Ovary (tissue), 9 donors: ENCODE measurements around the gene ST6GALNAC6. TPM values are rescaled to one million over a fixed set of nuclear protein-coding genes. Genes with fewer than 3 reads are reported as not detected.
A peak's percentile ranks its signal among the peaks of the same experiment; 100 is the strongest.

Experiments
- DNase-seq, 5 donors: peaks; one replicate each; pipeline ENCODE4 v3.0.0-alpha.2; 2019 to 2020
- H3K27ac ChIP-seq, 2 donors: fragments of 200-600 bp; one replicate each; pipeline versions ENCODE4 v1.5.1 to v1.8.0; 2019 to 2022
- H3K27me3 ChIP-seq: fragments of 200-600 bp; one replicate; pipeline ENCODE4 v1.8.0; 2022
- H3K36me3 ChIP-seq: fragments of 200-600 bp; sonication (generic); one replicate; pipeline ENCODE4 v1.5.1; 2019
- H3K4me1 ChIP-seq: one replicate; pipeline ENCODE4 v1.8.1; 2013; ENCODE audit warnings: mild to moderate bottlenecking, moderate library complexity; ENCODE audit not compliant: insufficient read depth
- H3K4me3 ChIP-seq: fragments of 200-600 bp; sonication (generic); one replicate; pipeline ENCODE4 v1.5.1; 2017
- H3K9me3 ChIP-seq, 2 donors: fragments of 200-600 bp in 1 of 2; sonication (generic) in 1 of 2; one replicate each; pipeline versions ENCODE4 v1.5.1 to v1.8.1; 2013 to 2019; ENCODE audit warnings: mild to moderate bottlenecking in 1 of 2, moderate library complexity in 1 of 2
- CTCF ChIP-seq, 3 donors: fragments of 450-650 bp in 2 of 3; fragments of 200-600 bp in 1 of 3; IDR thresholded peaks; one replicate each; pipeline versions ENCODE4 v1.5.1 to v1.8.0; 2016 to 2022; ENCODE audit warnings: antibody characterized with exemption in 3 of 3, mild to moderate bottlenecking in 1 of 3
- EP300 ChIP-seq: sonication (generic); formaldehyde crosslinking; IDR thresholded peaks from one replicate; pipeline ENCODE4 v1.6.1; 2017; ENCODE audit warnings: antibody characterized with exemption
- POLR2A ChIP-seq: fragments of 450-650 bp; IDR thresholded peaks from one replicate; pipeline ENCODE4 v1.6.1; 2017; ENCODE audit warnings: antibody characterized with exemption, mild to moderate bottlenecking, moderate library complexity
- WGBS, 3 donors: extraction: QIAGEN DNeasy Blood & Tissue Kit in 1 of 3; methylation state at CpG; one replicate each; pipeline versions ENCODE4 v1.1.5 to v1.1.7; 2013 to 2017; 5-methylcytosine and 5-hydroxymethylcytosine counted together
- intact Hi-C, 4 donors: fragments of 100-400 bp; cut with DNase I; formaldehyde crosslinking; loops; one replicate each; pipeline versions ENCODE4 v1.11.0 to v1.15.1; 2022 to 2023
- polyA plus RNA-seq, 2 donors: library from polyadenylated mRNA; stranded (reverse); fragments of 200-250 nt in 1 of 2; fragments of 350-450 nt in 1 of 2; fragmentation: Illumina TruSeq in 1 of 2; extraction: RNeasy Lipid Tissue Mini Kit (QIAGEN cat#74804) in 1 of 2; gene quantifications; one replicate each; pipeline ENCODE4 v1.2.3, GENCODE V29; 2013 to 2014
- total RNA-seq, 7 donors: library from RNA; depleted of rRNA in 2 of 7; stranded (reverse); fragments of >200 nt in 2 of 7; fragmentation: NEBNext Ultra II Directional in 3 of 7; extraction: Animal tissue kit (Norgen Biotek cat#: 25700) in 3 of 7; gene quantifications; one replicate each; pipeline versions ENCODE4 v1.1.0 to v1.2.4, GENCODE V29; 2016 to 2023
- donor health status: DM: no; HTN: no; CAD: no; lungs with moderate emphysema.
- donor health status: DM: no; HTN: no; CAD: no.
- donor health status: Bipolar disorder and iron deficiency.
- donor health status: DM: yes; HTN: yes; CAD: no.
- donor health status: DM: no; HTN: no; CAD: no.
- donor health status: DM: yes; HTN: yes; CAD: no.

The ST6GALNAC6 gene
- total and polyA plus RNA-seq, 9 donors: 52.5 to 145 (median 111) TPM

- Histone ChIP-seq H3K27ac (no peak overlapping the region), H3K4me1 (peaks cover 4% of the 10 kb centered on the region), H3K4me3 (no peak overlapping the region), H3K36me3 (no peaks in the 10 kb centered on the region), H3K27me3 (no peaks in the 10 kb centered on the region), H3K9me3 (no peaks in the 10 kb centered on the region)
- WGBS, 3 donors: 95 to 96% (median 96%) methylated on average over 11 of the region's 11 CpGs
- TF ChIP-seq EP300 (no peak), CTCF (IDR thresholded peaks at IDR 0.05) (no peak), POLR2A (no peak)
- peak in 1 of 5 donors; percentile 29 for DNase-seq
- intact Hi-C loops: no loop called here
Observed at GRCh38 chr9:127913682-127914081, 14.3 kb upstream of the ST6GALNAC6 start.

GRCh38 chr9:127912882-127913281 is 13.5 kb upstream of the ST6GALNAC6 start:
- H3K27me3 ChIP-seq: no peaks in the 10 kb centered on the region
- intact Hi-C loops: no loop called here
- DNase-seq: peak in 1 of 5 donors; percentile 34
- no peak overlapping the region for H3K4me3 ChIP-seq
- 88 to 94% (median 92%) methylated on average over 5 of the region's 5 CpGs for WGBS, 3 donors
- H3K4me1 ChIP-seq: peaks cover 4% of the 10 kb centered on the region
- TF ChIP-seq CTCF (IDR thresholded peaks at IDR 0.05): no peak
- H3K36me3 ChIP-seq: no peaks in the 10 kb centered on the region
- no peaks in the 10 kb centered on the region for H3K9me3 ChIP-seq
- H3K27ac ChIP-seq: no peak overlapping the region

GRCh38 chr9:127912296-127912695 is 12.9 kb upstream of the ST6GALNAC6 start:
- TF ChIP-seq CTCF (IDR thresholded peaks at IDR 0.05): no peak
- no peak for TF ChIP-seq POLR2A
- no peak for TF ChIP-seq EP300
- 92 to 94% (median 93%) methylated on average over 31 of the region's 31 CpGs for WGBS, 3 donors
- no peak overlapping the region for H3K27ac ChIP-seq
- peaks cover 4% of the 10 kb centered on the region for H3K4me1 ChIP-seq
- no peaks in the 10 kb centered on the region for H3K27me3 ChIP-seq
- DNase-seq: peak in 1 of 5 donors; percentile 35
- no peaks in the 10 kb centered on the region for H3K36me3 ChIP-seq
- intact Hi-C loops: no loop called here
- H3K9me3 ChIP-seq: no peaks in the 10 kb centered on the region
- H3K4me3 ChIP-seq: no peak overlapping the region

GRCh38 chr9:127910613-127911205 is 11.3 kb upstream of the ST6GALNAC6 start:
- 58 to 59% (median 58%) methylated on average over 6 of the region's 6 CpGs for WGBS, 3 donors
- H3K4me1 ChIP-seq: peaks cover 4% of the 10 kb centered on the region
- H3K9me3 ChIP-seq: no peaks in the 10 kb centered on the region
- H3K27ac ChIP-seq: peak overlapping the region in 1 of 2 donors; percentile 12
- no peaks in the 10 kb centered on the region for H3K36me3 ChIP-seq
- no peak for TF ChIP-seq EP300
- no peak for TF ChIP-seq POLR2A
- no peak for DNase-seq
- H3K4me3 ChIP-seq: no peak overlapping the region
- H3K27me3 ChIP-seq: no peaks in the 10 kb centered on the region
- intact Hi-C loops: no loop called here

- Histone ChIP-seq H3K27ac (peak overlapping the region in 1 of 2 donors; percentile 12), H3K27me3 (no peaks in the 10 kb centered on the region), H3K4me3 (no peak overlapping the region), H3K36me3 (no peaks in the 10 kb centered on the region), H3K4me1 (peaks cover 8% of the 10 kb centered on the region), H3K9me3 (no peaks in the 10 kb centered on the region)
- 83 to 90% (median 86%) methylated on average over 17 of the region's 17 CpGs for WGBS, 3 donors
- TF ChIP-seq EP300: no peak
- TF ChIP-seq CTCF (IDR thresholded peaks at IDR 0.05): no peak
- no peak for TF ChIP-seq POLR2A
- peak in 2 of 5 donors; percentile 34 to 53 for DNase-seq
- intact Hi-C loops: no loop called here
Observed at GRCh38 chr9:127909839-127910273, 10.5 kb upstream of the ST6GALNAC6 start.
